Parathyroid adenoma (tissue), 2 donors: ENCODE results near the gene FAM184A.
"Not testable (repeated sequence)": the region's sequence is repeated elsewhere in the genome, so short reads cannot be mapped to it uniquely, and the experiment has no call there.

ENCODE experiments used
- H2AFZ ChIP-seq: fragments of 300-600 bp; sonication (generic); one replicate; pipeline ENCODE4 v1.7.0; 2017; ENCODE audit warnings: antibody characterized with exemption, mild to moderate bottlenecking
- H3K27ac ChIP-seq: fragments of 300-600 bp; sonication (generic); one replicate; pipeline ENCODE4 v1.7.0; 2017
- H3K27me3 ChIP-seq: fragments of 300-600 bp; sonication (generic); one replicate; pipeline ENCODE4 v1.7.0; 2017; ENCODE audit warnings: low read length; ENCODE audit not compliant: control insufficient read depth, insufficient read depth
- H3K36me3 ChIP-seq: fragments of 300-600 bp; sonication (generic); one replicate; pipeline ENCODE4 v1.7.0; 2017; ENCODE audit warnings: low read length; ENCODE audit not compliant: control insufficient read depth, insufficient read depth
- H3K4me1 ChIP-seq: fragments of 300-600 bp; sonication (generic); one replicate; pipeline ENCODE4 v1.7.0; 2017; ENCODE audit warnings: control low read depth
- H3K4me2 ChIP-seq: fragments of 300-600 bp; sonication (generic); one replicate; pipeline ENCODE4 v1.7.0; 2017; ENCODE audit warnings: low read length
- H3K4me3 ChIP-seq: fragments of 300-600 bp; sonication (generic); one replicate; pipeline ENCODE4 v1.7.0; 2017; ENCODE audit warnings: low read depth, low read length
- H3K79me2 ChIP-seq: fragments of 300-600 bp; sonication (generic); one replicate; pipeline ENCODE4 v1.7.0; 2017; ENCODE audit warnings: control low read depth
- H3K9ac ChIP-seq: fragments of 300-600 bp; sonication (generic); one replicate; pipeline ENCODE4 v1.7.0; 2017; ENCODE audit warnings: mild to moderate bottlenecking
- H3K9me3 ChIP-seq: fragments of 300-600 bp; sonication (generic); one replicate; pipeline ENCODE4 v1.7.0; 2017; ENCODE audit warnings: low read length; ENCODE audit not compliant: control insufficient read depth
- CTCF ChIP-seq: fragments of 300-600 bp; sonication (generic); IDR thresholded peaks from one replicate; pipeline ENCODE4 v1.7.0; 2017; ENCODE audit warnings: antibody characterized with exemption, mild to moderate bottlenecking
- donor health status: primary hyperparathyroidism.

Gene FAM184A

DNA sequence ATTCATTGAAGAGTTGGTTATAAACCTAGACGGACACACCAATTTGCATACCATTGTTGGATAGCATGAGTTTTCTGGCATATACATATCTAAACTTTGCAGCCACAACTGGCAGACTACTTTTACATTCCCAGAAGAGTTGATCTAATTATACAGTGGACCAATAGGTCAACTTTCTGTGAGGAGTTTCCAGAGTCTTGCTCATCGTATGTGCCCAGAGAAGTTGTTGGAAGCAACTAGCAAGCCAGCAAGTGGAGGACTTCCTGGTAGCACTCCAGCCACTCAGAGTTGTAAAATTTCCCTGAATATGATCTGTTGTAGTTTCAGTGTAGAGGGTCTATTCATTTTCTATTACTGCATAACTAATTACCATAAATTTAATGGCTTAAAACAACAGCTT lies 47.1 kb upstream of the FAM184A start:
- no peaks in the 10 kb centered on the region for H3K4me1 ChIP-seq
- no peak for TF ChIP-seq CTCF

DNA sequence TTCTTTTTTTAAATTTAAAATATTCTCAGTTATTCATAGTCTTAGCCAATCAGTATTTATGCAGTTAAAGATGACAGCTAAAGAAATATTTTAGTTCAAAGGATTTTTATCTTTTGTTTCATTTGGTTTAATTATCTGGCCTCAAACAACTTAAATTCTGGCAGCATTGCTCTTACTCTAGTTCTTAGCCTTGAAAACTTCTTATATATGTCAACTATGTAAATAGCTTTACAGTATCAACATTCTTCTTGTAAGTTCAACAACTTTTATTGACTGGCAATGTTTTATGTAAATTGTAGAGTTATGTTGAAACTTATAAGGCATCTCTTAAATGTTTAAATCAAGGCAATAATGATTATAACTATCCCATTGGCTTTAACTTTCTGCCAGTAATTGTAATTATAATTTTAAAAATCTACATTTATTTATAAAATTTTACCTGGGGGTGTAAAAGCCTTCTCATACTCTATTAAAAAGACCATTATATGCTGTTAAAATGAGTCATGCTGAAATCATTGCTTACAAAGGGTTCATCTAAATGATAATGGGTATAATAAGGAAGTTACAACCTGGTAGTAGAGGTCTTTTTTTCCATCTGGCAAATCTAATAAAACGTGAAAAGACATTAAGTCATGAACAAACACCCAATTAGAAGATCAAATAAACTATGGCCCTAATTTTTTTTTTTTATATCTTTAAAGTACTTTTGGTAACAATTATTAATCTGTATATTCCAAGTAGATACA lies 45.8 kb upstream of the FAM184A start:
- TF ChIP-seq CTCF = no peak
- Histone ChIP-seq H3K4me2 (no peak overlapping the region), H3K4me3 (no peak overlapping the region), H3K27ac (no peak overlapping the region), H3K9ac (no peak overlapping the region), H3K36me3 (no peaks in the 10 kb centered on the region), H3K27me3 (no peaks in the 10 kb centered on the region), H3K79me2 (no peaks in the 10 kb centered on the region), H3K9me3 (no peaks in the 10 kb centered on the region), H2AFZ (no peak overlapping the region), H3K4me1 (no peaks in the 10 kb centered on the region)

More for the DNA sequence above, 47.1 kb upstream of the FAM184A start:
- H3K27ac ChIP-seq = no peak overlapping the region
- no peak overlapping the region for H2AFZ ChIP-seq
- no peak overlapping the region for H3K4me3 ChIP-seq
- no peak overlapping the region for H3K9ac ChIP-seq
- H3K79me2 ChIP-seq = no peaks in the 10 kb centered on the region
- no peak overlapping the region for H3K4me2 ChIP-seq
- no peaks in the 10 kb centered on the region for H3K27me3 ChIP-seq
- no peaks in the 10 kb centered on the region for H3K9me3 ChIP-seq
- no peaks in the 10 kb centered on the region for H3K36me3 ChIP-seq

DNA sequence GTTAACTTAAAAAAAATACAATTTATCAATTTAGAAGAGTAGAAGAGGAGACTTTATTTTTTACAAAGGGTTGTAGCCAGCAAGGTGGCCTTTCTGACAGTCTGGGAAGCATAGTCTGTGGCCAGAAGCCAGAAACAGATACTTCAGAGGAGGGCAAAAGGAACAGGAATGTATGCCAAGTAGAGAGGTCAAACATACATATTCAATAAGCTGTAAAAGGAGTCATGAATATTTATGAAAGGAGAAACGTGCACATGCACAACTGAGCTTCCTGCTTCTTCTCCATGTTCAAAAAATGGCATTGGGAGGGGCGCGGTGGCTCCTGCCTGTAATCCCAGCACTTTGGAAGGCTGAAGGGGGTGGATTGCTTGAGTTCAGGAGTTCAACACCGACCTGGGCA lies 43.9 kb upstream of the FAM184A start:
- Histone ChIP-seq H3K79me2 (no peaks in the 10 kb centered on the region), H3K27ac (no peak overlapping the region), H3K27me3 (no peaks in the 10 kb centered on the region), H3K9ac (no peak overlapping the region), H3K4me1 (no peaks in the 10 kb centered on the region), H3K36me3 (no peaks in the 10 kb centered on the region), H3K4me2 (no peak overlapping the region), H2AFZ (no peak overlapping the region), H3K9me3 (no peaks in the 10 kb centered on the region), H3K4me3 (no peak overlapping the region)
- TF ChIP-seq CTCF = no peak

DNA sequence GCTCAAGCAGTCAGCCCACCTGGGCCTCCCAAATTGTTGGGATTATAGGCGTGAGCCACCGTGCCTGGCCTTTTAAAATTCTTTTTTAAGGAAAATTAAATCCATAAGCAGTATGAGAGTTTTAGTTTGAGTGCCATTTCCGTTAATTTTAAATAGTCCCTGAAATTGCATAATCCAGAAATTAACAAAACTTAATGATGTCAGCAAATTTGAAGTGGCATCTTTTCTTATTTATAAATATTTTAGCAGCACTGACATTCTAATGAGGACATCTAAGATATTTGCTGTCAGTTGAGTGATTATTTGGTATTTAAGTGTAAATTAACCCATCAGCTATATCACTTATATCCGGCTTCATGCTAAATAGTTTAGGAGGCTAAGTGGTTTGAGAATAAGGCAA lies 42.9 kb upstream of the FAM184A start:
- Histone ChIP-seq H3K4me1 (no peaks in the 10 kb centered on the region), H3K9ac (no peak overlapping the region), H3K79me2 (no peaks in the 10 kb centered on the region), H3K9me3 (no peaks in the 10 kb centered on the region), H3K36me3 (no peaks in the 10 kb centered on the region), H3K27ac (no peak overlapping the region), H3K27me3 (no peaks in the 10 kb centered on the region), H2AFZ (no peak overlapping the region), H3K4me3 (no peak overlapping the region), H3K4me2 (no peak overlapping the region)
- no peak for TF ChIP-seq CTCF

DNA sequence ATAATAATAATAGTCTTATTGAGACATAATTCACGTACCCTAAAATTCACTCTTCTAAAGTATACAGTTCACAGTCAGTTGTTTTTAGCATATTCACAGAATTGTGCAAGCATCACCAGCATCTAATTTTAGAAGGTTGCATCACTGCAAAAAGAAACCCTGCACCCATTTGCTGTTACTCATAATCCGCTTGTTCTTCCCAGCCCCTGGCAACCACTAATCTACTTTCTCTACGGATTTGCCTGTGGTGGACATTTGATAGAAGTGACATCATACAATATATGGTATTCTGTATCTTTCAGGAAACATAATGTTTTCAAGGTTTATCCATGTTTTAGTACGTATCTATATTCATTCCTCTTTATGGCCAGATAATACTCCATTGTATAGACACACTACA lies 41.5 kb upstream of the FAM184A start:
- no peak overlapping the region for H2AFZ ChIP-seq
- H3K36me3 ChIP-seq = no peaks in the 10 kb centered on the region
- no peaks in the 10 kb centered on the region for H3K27me3 ChIP-seq
- TF ChIP-seq CTCF = no peak
- H3K27ac ChIP-seq = no peak overlapping the region
- no peak overlapping the region for H3K9ac ChIP-seq
- no peaks in the 10 kb centered on the region for H3K79me2 ChIP-seq
- H3K4me1 ChIP-seq = no peaks in the 10 kb centered on the region
- no peak overlapping the region for H3K4me2 ChIP-seq
- no peaks in the 10 kb centered on the region for H3K9me3 ChIP-seq
- no peak overlapping the region for H3K4me3 ChIP-seq

DNA sequence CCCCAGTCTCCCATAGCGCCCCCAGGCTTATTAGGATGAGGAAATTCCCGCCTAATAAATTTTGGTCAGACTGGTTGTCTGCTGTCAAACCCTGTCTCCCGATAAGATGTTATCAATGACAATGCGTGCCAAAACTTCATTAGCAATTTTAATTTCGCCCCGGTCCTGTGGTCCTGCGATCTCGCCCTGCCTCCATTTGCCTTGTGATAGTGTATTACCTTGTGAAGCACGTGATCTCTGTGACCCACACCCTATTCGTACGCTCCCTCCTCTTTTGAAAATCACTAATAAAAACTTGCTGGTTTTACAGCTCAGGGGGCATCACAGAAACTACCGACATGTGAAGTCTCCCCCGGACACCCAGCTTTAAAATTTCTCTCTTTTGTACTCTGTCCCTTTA lies 40.6 kb upstream of the FAM184A start:
- H3K4me3 ChIP-seq, H3K9ac ChIP-seq, H2AFZ ChIP-seq, H3K27ac ChIP-seq, H3K9me3 ChIP-seq, H3K79me2 ChIP-seq, H3K36me3 ChIP-seq, H3K4me1 ChIP-seq, H3K4me2 ChIP-seq, H3K27me3 ChIP-seq: not testable (repeated sequence)
